Neural progenitor cell (in vitro differentiated cells): Measurements from ENCODE around the gene FER. TPM values are rescaled to one million over a fixed set of nuclear protein-coding genes. Genes with fewer than 3 reads are reported as not detected.

Experiments
- DNase-seq: peaks from one replicate; pipeline ENCODE4 v3.0.0-alpha.2; 2016; ENCODE audit warnings: low spot score
- H2AFZ ChIP-seq: fragments of 200-600 bp; sonication (generic); replicated peaks from 2 replicates; pipeline ENCODE4 v1.6.1; 2016; ENCODE audit warnings: antibody characterized with exemption
- H3F3A ChIP-seq: fragments of 200-600 bp; sonication (generic); 2 replicates; pipeline ENCODE4 v1.6.1; 2016; ENCODE audit warnings: antibody characterized with exemption, low read depth
- H3K27ac ChIP-seq: fragments of 200-600 bp; sonication (generic); 2 replicates; pipeline ENCODE4 v1.5.1; 2016; ENCODE audit warnings: mild to moderate bottlenecking
- H3K27me3 ChIP-seq: fragments of 200-600 bp; sonication (generic); 2 replicates; pipeline ENCODE4 v1.6.1; 2016; ENCODE audit warnings: mild to moderate bottlenecking, moderate library complexity
- H3K36me3 ChIP-seq: fragments of 200-600 bp; sonication (generic); 2 replicates; pipeline ENCODE4 v1.5.1; 2016
- H3K4me1 ChIP-seq: fragments of 200-600 bp; sonication (generic); 2 replicates; pipeline ENCODE4 v1.6.1; 2016; ENCODE audit warnings: mixed run types
- H3K4me2 ChIP-seq: fragments of 200-600 bp; sonication (generic); 2 replicates; pipeline ENCODE4 v1.6.1; 2016
- H3K4me3 ChIP-seq: fragments of 200-600 bp; sonication (generic); 2 replicates; pipeline ENCODE4 v1.5.1; 2016
- H3K79me2 ChIP-seq: fragments of 200-600 bp; sonication (generic); 2 replicates; pipeline ENCODE4 v1.6.1; 2016; ENCODE audit warnings: low read depth
- H3K9ac ChIP-seq: fragments of 200-600 bp; sonication (generic); 2 replicates; pipeline ENCODE4 v1.6.1; 2016
- H3K9me3 ChIP-seq: fragments of 200-600 bp; sonication (generic); 2 replicates; pipeline ENCODE4 v1.5.1; 2016; ENCODE audit warnings: low read depth
- H4K20me1 ChIP-seq: fragments of 200-600 bp; sonication (generic); 2 replicates; pipeline ENCODE4 v1.6.1; 2016; ENCODE audit warnings: low read depth
- H3K27ac Mint-ChIP-seq: 3 replicates; pipeline ENCODE4 v1.8.0; 2021; ENCODE audit warnings: mixed read lengths
- H3K27me3 Mint-ChIP-seq: 2 replicates; pipeline ENCODE4 v1.8.0; 2022; ENCODE audit warnings: low read depth, mild to moderate bottlenecking, inconsistent platforms, moderate library complexity, mixed read lengths; ENCODE audit not compliant: insufficient read depth
- H3K36me3 Mint-ChIP-seq: 3 replicates; pipeline ENCODE4 v1.8.0; 2021; ENCODE audit warnings: mixed read lengths
- H3K4me1 Mint-ChIP-seq: 3 replicates; pipeline ENCODE4 v1.8.0; 2021; ENCODE audit warnings: mixed read lengths
- H3K4me3 Mint-ChIP-seq: 3 replicates; pipeline ENCODE4 v1.8.0; 2021; ENCODE audit warnings: mild to moderate bottlenecking, moderate library complexity, mixed read lengths
- H3K9me3 Mint-ChIP-seq: 3 replicates; pipeline ENCODE4 v1.8.0; 2020; ENCODE audit warnings: mixed read lengths
- CTCF ChIP-seq: fragments of 200-600 bp; sonication (generic); IDR thresholded peaks from 2 replicates; pipeline ENCODE4 v1.5.1; 2017; ENCODE audit warnings: antibody characterized with exemption, mild to moderate bottlenecking
- EZH2 ChIP-seq: fragments of 200-600 bp; sonication (generic); IDR thresholded peaks from 2 replicates; pipeline ENCODE4 v1.6.1; 2017; ENCODE audit warnings: antibody characterized with exemption, mild to moderate bottlenecking, moderate library complexity
- EZH2phosphoT487 ChIP-seq: fragments of 200-600 bp; sonication (generic); IDR thresholded peaks from 2 replicates; pipeline ENCODE4 v1.6.1; 2017; ENCODE audit warnings: antibody characterized with exemption
- total RNA-seq: library from RNA; depleted of rRNA; stranded (reverse); fragments of >200 nt; gene quantifications from 2 replicates; pipeline ENCODE4 v1.2.3, GENCODE V29; 2015; ENCODE audit warnings: low replicate concordance

Gene FER
- total RNA-seq, 1 donor from 2014 or later, result 25.0 TPM

GRCh38 chr5:108953940-108954339 is 206.2 kb downstream of the FER start:
- Mint-ChIP-seq H3K4me3 (no peak overlapping the region), H3K9me3 (no peaks in the 10 kb centered on the region), H3K36me3 (no peaks in the 10 kb centered on the region), H3K27me3 (no peaks in the 10 kb centered on the region), H3K4me1 (no peaks in the 10 kb centered on the region), H3K27ac (no peak overlapping the region)
- TF ChIP-seq CTCF, result no peak
- no peak for TF ChIP-seq EZH2
- TF ChIP-seq EZH2phosphoT487, result no peak
- no peaks in the 10 kb centered on the region for H3K36me3 ChIP-seq
- no peaks in the 10 kb centered on the region for H3K4me1 ChIP-seq
- peaks cover 4% of the 10 kb centered on the region for H3F3A ChIP-seq
- no peaks in the 10 kb centered on the region for H3K79me2 ChIP-seq
- H3K4me3 ChIP-seq, result no peak overlapping the region
- H3K27ac ChIP-seq, result no peak overlapping the region
- no peaks in the 10 kb centered on the region for H4K20me1 ChIP-seq
- H3K4me2 ChIP-seq, result no peak overlapping the region
- no peak overlapping the region for H2AFZ ChIP-seq
- no peaks in the 10 kb centered on the region for H3K9me3 ChIP-seq
- DNase-seq, result no peak
- H3K9ac ChIP-seq, result no peak overlapping the region
- H3K27me3 ChIP-seq, result no peaks in the 10 kb centered on the region

- Histone ChIP-seq H2AFZ (no peak overlapping the region), H3K4me3 (no peak overlapping the region)
Measured at GRCh38 chr5:108957333-108957732, 209.6 kb downstream of the FER start.

GRCh38 chr5:108966910-108967309 is 219.2 kb downstream of the FER start:
- DNase-seq, result no peak
- Histone ChIP-seq H3K36me3 (no peaks in the 10 kb centered on the region), H3K79me2 (no peaks in the 10 kb centered on the region), H3K4me2 (no peak overlapping the region), H3K9me3 (no peaks in the 10 kb centered on the region), H3F3A (no peaks in the 10 kb centered on the region), H3K4me3 (no peak overlapping the region), H3K27ac (no peak overlapping the region), H3K4me1 (no peaks in the 10 kb centered on the region), H2AFZ (no peak overlapping the region), H3K9ac (no peak overlapping the region), H3K27me3 (no peaks in the 10 kb centered on the region), H4K20me1 (no peaks in the 10 kb centered on the region)
- H3K4me3 Mint-ChIP-seq, result no peak overlapping the region
- no peaks in the 10 kb centered on the region for H3K27me3 Mint-ChIP-seq
- peaks cover 4% of the 10 kb centered on the region for H3K36me3 Mint-ChIP-seq
- H3K27ac Mint-ChIP-seq, result no peak overlapping the region
- H3K9me3 Mint-ChIP-seq, result no peaks in the 10 kb centered on the region
- no peaks in the 10 kb centered on the region for H3K4me1 Mint-ChIP-seq
- TF ChIP-seq CTCF (no peak), EZH2phosphoT487 (no peak), EZH2 (no peak)

More at GRCh38 chr5:108957333-108957732, 209.6 kb downstream of the FER start:
- Mint-ChIP-seq H3K9me3 (no peaks in the 10 kb centered on the region), H3K4me1 (no peaks in the 10 kb centered on the region), H3K4me3 (no peak overlapping the region), H3K27ac (no peak overlapping the region), H3K36me3 (no peaks in the 10 kb centered on the region), H3K27me3 (no peaks in the 10 kb centered on the region)
- Histone ChIP-seq H3K9me3 (no peaks in the 10 kb centered on the region), H3K36me3 (no peaks in the 10 kb centered on the region), H3F3A (peaks cover 4% of the 10 kb centered on the region), H3K27me3 (no peaks in the 10 kb centered on the region), H3K4me1 (no peaks in the 10 kb centered on the region), H3K9ac (no peak overlapping the region), H3K79me2 (no peaks in the 10 kb centered on the region), H3K27ac (no peak overlapping the region), H3K4me2 (no peak overlapping the region), H4K20me1 (no peaks in the 10 kb centered on the region)
- DNase-seq, result no peak
- TF ChIP-seq CTCF (no peak), EZH2 (no peak), EZH2phosphoT487 (no peak)
